Right ventricle myocardium inferior (tissue), 1 donor: ENCODE data around the gene CCL26. TPM values are rescaled to one million over a fixed set of nuclear protein-coding genes. Genes with fewer than 3 reads are reported as not detected.
"Not testable (repeated sequence)": the region's sequence is repeated elsewhere in the genome, so short reads cannot be mapped to it uniquely, and the experiment has no call there.

ENCODE experiments used
- ATAC-seq: fragments of 200-7000 bp; cut with Tn5 transposase; one replicate; pipeline ENCODE4 v1.9.1; 2020; ENCODE audit warnings: mild to moderate bottlenecking, moderate library complexity
- DNase-seq: peaks from one replicate; pipeline ENCODE4 v3.0.0; 2021; ENCODE audit errors: missing footprints
- intact Hi-C: fragments of 100-400 bp; cut with DNase I; formaldehyde crosslinking; loops from one replicate; pipeline ENCODE4 v1.11.0; 2022
- total RNA-seq: library from RNA; stranded (reverse); fragmentation: NEBNext Ultra II Directional; extraction: Animal tissue kit (Norgen Biotek cat#: 25700); gene quantifications from one replicate; pipeline ENCODE4 v1.2.1, GENCODE V29; 2021
- donor health status: DM: no; HTN: yes; CAD: no; lungs with severe emphysema.

Gene CCL26
- total RNA-seq, 1 donor from 2014 or later = not detected

DNA sequence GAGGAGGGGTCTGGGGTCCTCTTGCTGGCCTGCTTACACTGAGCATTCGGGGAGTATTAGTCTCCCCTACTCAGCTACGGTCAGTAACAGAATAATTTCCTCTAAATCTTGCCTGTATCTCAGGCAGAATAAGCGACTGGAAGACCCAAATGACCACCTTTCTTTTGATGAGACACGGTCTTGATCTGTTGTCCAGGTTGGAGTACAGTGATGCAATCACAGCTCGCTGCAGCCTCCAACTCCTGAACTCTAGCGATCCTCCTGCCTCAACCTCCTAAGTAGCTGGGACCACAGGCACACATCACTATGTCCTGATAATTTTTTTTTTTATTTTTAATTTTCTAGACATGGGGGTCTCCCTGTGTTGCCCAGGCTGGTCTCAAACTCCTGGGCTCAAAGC lies 24.4 kb upstream of the CCL26 start:
- ATAC-seq = no peak

DNA sequence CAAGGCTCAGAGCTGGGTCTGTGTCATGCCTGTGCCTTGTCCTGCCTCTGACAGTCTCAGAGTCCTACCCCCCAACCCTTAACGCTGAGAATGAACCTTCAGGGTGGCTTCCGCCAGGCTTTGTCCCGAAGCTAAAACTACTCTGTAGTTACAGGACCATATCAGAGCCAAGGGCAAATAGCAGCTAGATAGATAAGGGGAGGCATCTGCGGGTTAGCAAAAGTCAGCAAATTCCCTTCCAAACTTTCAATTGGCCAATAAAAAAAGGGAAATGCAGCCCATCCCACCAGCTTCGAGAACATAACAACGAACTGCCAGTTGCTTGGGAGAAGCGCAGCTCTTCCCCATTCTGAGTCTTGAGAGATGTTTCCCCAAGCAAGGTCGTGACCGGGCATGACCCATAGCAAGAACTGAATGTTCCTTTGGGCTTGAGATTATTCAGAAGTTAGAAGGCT lies 23.8 kb upstream of the CCL26 start:
- DNase-seq (peak; percentile 82), ATAC-seq (peak; percentile 64)
- intact Hi-C loops = no loop called here

More for the DNA sequence above, 24.4 kb upstream of the CCL26 start:
- no peak for DNase-seq
- intact Hi-C loops = no loop called here

DNA sequence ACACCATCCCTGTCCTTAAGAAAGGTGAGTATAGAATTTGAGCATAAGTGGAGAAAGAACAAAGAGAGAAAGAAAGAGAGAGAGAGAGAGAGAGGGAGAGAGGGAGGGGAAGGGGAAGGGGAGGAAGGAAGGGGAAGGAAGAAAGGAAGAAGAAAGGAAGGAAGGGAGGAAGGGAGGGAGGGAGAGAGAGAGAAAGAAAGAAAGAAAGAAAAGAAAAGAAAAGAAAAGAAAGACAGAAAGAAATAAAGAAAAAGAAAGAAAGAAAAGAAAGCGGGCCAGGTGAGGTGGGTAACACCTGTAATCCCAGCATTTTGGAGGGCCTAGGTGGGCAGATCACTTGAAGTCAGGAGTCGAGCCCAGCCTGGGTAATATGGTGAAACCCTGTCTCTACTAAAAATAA lies 21.7 kb upstream of the CCL26 start:
- intact Hi-C loops = no loop called here
- ATAC-seq = no peak

DNA sequence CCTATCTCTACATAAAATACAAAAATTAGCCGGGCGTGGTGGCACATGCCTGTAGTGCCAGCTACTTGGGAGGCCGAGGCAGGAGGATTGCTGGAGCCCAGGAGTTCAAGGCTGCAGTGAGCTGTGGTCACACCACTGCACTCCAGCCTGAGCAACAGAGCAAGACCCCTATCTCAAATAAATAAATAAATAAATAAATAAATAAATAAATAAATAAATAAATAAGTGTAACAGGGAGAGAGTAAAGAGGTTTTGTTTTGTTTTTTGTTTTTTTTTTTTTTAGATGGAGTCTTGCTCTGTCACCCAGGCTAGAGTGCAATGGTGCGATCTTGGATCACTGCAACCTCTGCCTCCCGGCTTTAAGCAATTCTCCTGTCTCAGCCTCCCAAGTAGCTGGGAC lies 20.6 kb upstream of the CCL26 start:
- DNase-seq, ATAC-seq, intact Hi-C loops: not testable (repeated sequence)

More for the DNA sequence above, 21.7 kb upstream of the CCL26 start:
- no peak for DNase-seq

DNA sequence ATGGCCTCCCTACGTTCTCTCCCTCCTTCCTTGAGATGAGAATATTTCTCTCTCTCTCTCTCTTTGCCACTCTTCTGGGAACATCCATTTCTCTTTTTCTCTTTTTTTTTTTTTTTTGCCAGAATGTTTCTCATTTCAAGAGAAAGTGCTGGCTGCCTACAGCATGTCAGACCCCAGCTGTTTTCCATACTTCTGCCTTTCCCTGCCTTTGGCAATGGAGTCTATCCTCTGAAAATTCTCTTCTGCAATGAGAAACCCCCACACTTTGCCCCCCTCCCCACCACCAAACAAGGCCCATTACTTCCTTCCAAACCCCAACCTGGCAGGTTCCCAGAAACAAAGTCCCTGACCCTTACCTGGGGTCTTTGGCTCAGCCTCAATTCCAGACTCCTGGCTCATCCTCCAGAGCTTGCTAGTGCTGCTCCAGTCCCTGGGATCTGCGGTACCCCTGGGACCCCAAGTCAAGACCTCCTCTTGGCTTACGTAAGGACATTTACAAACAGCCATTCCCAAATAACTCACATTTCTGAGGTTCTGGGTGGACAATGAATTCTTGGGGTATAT lies 17.4 kb upstream of the CCL26 start:
- intact Hi-C loops = no loop called here
- DNase-seq (no peak), ATAC-seq (peak; percentile 58)

DNA sequence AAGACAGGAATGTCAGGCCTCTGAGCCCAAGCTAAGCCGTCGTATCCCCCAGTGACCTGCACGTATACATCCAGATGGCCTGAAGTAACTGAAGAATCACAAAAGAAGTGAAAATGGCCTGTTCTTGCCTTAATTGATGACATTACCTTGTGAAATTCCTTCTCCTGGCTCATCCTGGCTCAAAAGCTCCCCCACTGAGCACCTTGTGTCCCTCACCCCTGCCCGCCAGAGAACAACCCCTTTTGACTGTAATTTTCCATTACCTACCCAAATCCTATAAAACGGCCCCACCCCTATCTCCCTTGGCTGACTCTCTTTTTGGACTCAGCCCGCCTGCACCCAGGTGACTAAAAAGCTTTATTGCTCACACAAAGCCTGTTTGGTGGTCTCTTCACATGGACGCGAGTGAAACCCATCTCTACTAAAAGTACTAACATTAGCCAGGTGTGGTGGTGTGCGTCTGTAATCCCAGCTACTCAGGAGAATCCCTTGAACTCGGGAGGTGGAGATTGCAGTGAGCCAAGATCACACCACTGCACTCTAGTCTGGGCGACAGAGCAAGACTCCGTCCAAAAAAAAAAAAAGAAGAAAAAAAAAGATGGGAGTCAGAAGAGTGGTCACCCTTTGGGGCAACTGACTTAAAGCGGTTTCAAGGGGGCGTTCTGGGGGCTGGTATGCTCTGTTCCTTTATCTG lies 16.3 kb upstream of the CCL26 start:
- intact Hi-C loops, ATAC-seq, DNase-seq: not testable (repeated sequence)

DNA sequence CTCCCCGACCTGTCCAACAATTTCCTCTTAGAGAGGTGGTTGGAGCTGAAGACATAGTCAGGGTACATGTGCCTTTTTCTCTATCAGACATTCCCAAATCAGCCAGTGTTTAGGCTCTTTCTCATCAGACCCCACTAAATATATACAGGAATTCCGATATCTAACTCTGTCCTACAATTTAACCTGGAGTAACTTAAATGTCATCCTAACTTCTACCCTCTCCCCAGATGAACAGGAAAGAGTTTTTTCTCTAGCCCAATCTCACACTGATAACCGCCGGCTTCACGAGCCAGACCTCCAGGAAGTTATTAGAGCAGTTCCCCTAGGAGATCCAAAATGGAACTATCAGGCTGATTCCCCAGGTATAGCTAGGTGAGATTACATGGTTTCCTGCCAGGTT lies 11.0 kb upstream of the CCL26 start:
- DNase-seq, ATAC-seq, intact Hi-C loops: not testable (repeated sequence)

DNA sequence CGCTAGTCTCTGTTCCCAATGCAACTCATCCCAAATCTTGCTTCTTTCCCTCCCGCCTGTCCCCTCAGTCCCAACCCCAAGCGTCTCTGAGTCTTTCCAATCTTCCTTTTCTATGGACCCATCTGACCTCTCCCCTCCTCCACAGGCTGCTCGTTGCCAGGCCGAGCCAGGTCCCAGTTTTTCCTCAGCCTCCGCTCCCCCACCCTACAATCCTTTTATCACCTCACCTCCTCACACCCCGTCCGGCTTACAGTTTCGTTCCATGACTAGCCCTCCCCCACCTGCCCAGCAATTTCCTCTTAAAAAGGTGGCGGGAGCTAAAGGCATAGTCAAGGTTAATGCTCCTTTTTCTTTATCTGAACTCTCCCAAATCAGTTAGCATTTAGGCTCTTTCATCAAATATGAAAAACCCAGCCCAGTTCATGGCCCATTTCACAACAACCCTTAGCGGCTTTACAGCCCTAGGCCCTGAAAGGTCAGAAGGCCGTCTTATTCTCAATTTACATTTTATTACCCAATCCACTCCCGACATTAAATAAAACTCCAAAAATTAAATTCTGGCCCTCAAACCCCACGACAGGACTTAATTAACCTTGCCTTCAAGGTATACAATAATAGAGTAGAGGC lies 8.7 kb upstream of the CCL26 start:
- intact Hi-C loops, DNase-seq, ATAC-seq: not testable (repeated sequence)

DNA sequence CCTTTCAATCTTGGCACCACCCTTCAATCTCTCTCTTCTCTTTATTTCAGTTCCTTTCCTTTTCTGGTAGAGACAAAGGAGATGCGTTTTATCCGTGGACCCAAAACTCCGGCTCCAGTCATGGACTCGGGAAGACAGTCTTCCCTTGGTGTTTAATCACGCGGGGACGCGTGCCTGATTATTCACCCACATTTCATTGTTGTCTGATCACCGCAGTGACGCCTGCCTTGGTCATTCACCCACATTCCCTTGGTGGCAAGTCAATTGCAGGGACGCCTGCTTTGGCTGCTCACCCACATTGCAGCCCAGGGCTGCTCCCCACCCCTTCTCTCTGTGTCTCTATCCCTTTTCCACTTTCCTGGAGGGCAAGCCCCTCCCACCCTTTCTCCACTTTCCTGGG lies 7.5 kb upstream of the CCL26 start:
- intact Hi-C loops, ATAC-seq, DNase-seq: not testable (repeated sequence)

DNA sequence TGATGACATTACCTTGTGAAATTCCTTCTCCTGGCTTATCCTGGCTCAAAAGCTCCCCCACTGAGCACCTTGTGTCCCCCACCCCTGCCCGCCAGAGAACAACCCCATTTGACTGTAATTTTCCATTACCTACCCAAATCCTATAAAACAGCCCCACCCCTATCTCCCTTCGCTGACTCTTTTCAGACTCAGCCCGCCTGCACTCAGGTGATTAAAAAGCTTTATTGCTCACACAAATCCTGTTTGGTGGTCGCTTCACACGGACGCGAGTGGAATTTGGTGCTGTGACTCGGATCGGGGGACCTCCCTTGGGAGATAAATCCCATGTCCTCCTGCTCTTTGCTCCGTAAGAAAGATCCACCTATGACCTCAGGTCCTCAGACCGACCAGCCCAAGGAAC lies 7.0 kb upstream of the CCL26 start:
- DNase-seq, ATAC-seq, intact Hi-C loops: not testable (repeated sequence)

DNA sequence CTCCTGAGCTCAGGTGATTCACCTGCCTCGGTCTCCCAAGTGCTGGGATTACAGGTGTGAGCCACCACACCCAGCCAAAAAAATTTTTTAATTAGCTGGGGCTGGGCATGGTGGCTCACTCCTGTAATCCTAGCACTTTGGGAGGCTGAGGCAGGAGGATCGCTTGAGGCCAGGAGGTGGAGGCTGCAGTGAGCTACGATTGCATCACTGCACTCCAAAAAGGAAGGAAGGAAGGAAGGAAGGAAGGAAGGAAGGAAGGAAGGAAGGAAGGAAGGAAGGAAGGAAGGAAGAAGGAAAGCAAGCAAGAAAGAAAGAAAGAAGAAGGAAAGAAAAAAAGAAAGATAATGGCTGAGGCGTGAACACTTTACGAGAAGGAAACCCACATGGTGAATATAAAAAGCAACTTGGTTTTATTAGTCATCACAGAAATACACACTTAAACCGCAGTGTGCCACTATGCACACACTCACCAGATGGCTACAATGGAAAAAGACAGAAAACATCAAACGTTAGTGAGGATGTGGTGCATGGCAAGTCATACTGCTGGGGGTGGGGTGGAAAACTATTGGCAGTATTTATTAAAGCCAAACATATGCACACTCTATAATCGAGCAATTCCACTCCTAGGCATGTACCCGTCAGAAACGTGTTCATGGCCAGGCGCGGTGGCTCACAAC lies 4.4 kb upstream of the CCL26 start:
- DNase-seq = no peak
- intact Hi-C loops = no loop called here
- no peak for ATAC-seq

DNA sequence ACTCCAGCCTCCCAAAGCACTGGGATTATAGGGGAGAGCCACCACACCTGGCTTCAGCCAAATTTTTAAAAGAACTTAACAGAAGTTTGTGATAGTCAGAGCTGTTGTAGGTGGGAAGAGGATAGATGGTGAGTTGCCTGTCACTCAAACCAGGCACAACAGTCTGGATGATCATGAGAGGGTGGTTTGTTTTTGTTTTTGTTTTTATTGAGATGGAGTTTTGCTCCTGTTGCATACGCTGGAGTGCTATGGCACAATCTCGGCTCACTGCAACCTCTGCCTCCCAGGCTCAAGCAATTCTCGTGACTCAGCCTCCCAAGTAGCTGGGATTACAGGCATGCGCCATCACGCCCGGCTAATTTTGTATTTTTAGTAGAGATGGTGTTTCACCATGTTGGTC lies 1.9 kb upstream of the CCL26 start:
- intact Hi-C loops, ATAC-seq, DNase-seq: not testable (repeated sequence)

DNA sequence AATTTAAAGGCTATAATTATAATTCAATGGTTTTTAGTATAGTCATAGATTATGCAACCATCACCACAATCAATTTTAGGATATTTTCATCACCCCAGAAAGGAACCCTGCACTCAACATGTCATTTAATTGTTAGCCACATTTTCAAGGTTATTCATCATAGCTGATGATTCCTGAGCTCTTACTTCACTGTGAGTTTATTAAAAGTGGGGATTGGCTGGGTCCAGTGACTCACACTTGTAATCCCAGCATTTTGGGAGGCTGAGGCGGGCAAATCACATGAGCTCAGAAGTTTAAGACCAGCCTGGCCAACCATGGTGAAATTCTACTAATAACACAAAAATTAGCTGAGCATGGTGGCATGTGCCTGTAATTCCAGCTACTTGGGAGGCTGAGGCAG lies 787 bp downstream of the CCL26 start:
- DNase-seq (no peak), ATAC-seq (no peak)
- intact Hi-C loops = no loop called here

DNA sequence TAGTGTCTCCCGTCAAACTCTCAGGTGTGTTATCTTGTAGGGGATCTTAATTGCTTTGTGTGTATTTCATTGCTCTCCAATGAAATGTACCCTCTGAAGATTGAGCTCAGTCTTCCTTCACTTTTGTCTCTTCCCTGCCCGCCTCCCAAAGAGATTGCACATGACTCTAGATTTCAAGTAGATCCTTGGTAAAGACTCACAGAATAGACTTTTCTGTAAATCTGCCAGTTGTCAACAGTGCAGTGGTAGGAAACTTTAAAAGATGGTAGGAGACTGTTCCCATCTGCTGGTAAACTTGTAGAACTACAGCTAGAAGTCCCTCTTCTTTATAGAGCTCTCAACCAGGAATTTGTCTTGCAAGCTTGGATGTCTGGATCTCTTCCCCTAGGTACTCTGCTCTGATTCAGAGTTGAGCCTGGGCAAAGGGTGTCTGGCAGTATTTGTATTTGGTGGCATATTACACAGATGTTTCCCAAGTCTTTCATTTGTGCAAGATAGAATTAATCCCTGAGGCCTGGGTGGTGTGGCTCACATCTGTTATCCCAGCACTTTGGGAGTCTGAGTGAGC lies 9.6 kb downstream of the CCL26 start:
- ATAC-seq = peak; percentile 79
- no peak for DNase-seq
- intact Hi-C loops = loop anchor here (10.0 kb wide), 1 partner anchor 118 kb away; no protein-coding TSS in a partner anchor

DNA sequence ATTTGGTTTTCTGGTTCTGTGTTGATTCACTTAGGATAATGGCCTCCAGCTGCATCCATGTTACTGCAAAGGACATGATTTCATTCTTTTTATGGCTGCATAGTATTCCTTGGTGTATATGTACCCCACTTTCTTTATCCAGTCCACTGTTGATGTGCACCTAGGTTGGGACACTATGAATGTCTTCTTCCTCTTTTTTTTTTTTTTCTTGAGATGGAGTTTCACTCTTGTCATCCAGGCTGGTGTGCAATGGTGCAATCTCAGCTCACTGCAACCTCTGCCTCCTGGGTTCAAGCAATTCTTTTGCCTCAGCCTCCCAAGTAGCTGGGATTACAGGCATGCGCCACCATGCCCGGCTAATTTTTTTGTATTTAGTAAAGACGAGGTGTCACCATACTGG lies 10.2 kb downstream of the CCL26 start:
- not testable (repeated sequence) for DNase-seq, ATAC-seq
- intact Hi-C loops = loop anchor here (10.0 kb wide), 1 partner anchor 117 kb away; no protein-coding TSS in a partner anchor

DNA sequence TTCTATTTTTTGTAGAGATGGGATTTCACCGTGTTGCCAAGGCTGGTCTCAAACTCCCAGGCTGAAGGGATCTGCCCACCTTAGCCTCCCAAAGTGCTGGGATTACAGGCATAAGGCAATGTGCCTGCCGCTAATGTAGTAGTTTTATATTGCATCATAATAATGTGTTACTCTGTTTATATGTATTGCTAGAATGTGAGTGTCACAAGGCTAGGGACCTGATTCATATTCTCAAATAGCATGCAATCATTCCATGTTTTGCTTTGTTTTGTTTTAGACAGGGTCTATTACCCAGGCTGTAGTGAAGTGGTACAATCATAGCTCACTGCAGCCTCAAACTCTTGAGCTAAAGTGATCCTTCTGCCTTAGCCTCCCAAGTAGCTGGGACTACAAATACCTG lies 13.5 kb downstream of the CCL26 start:
- intact Hi-C loops = no loop called here
- no peak for DNase-seq

DNA sequence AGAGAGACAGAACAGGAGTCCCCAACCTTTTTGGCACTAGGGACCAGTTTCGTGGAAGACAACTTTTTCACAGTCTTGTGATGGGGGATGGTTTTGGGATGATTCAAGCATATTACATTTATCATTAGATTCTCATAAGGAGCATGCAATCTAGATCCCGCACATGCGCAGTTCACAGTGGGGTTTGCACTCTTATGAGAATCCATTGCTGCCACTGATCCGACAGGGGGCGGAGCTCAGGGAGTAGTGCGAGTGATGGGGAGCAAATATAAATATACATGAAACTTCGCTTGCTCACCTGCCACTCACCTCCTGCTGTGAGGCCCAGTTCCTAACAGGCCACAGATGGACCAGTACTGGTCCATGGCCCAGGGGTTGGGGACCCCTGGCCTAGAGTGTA lies 14.2 kb downstream of the CCL26 start:
- intact Hi-C loops = no loop called here
- no peak for DNase-seq
- no peak for ATAC-seq

More for the DNA sequence above, 13.5 kb downstream of the CCL26 start:
- ATAC-seq = no peak

DNA sequence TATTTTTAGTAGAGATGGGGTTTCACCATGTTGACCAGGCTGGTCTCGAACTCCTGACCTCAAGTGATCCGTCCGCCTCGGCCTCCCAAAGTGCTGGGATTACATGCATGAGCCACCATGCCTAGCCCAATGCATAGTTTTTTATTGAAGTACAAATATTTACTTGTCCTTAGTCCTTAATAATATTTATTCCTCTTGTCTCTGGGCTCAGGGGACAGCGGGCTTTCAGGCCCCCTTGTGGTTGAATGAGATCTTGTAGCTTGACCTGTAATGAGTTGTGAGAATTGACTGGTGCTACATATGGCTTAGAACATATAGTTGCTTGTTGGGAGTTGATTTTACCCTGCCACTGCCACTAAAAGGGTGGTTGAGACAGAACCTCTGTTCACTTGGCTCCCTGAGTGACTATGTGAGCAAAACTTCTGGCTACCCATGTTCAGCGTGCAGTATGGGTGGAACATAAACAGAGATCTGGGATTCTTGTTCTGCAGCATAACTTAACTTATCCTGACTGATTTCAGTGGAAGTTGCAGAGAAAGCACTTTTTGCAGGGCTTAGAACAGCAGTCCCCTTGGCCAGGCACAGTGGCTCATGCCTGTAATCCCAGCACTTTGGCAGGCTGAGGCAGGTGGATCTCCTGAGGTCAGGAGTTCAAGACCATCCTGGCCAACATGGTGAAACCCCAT lies 14.9 kb downstream of the CCL26 start:
- ATAC-seq (no peak), DNase-seq (no peak)
- intact Hi-C loops = no loop called here
